Islet of Langerhans (tissue), 1 donor: ENCODE data around the gene PTPRJ.
"Not testable (repeated sequence)": the region's sequence is repeated elsewhere in the genome, so short reads cannot be mapped to it uniquely, and the experiment has no call there.

Experiments
- FAIRE-seq: peaks from one replicate; lab custom pipeline; 2011; peaks lifted over from hg19 to GRCh38; lab: Jason Lieb, UNC

The PTPRJ gene

GRCh38 chr11:47980088-47980906 lies at the start of gene PTPRJ:
TSS of gene PTPRJ (plus strand) at chr11:47980559. CDS start at chr11:47980913, 354 bp downstream.
- no peak for FAIRE-seq

- FAIRE-seq: no peak
These were observed 47.8 kb upstream of the PTPRJ start for GRCh38 chr11:47932544-47932943.

- FAIRE-seq: not testable (repeated sequence)
These were observed 46.6 kb upstream of the PTPRJ start for GRCh38 chr11:47933797-47934196.

GRCh38 chr11:47938791-47939560 lies 41.4 kb upstream of the PTPRJ start:
- no peak for FAIRE-seq

GRCh38 chr11:47940904-47941649 lies 39.3 kb upstream of the PTPRJ start:
- no peak for FAIRE-seq

GRCh38 chr11:47941907-47942558 lies 38.3 kb upstream of the PTPRJ start:
- no peak for FAIRE-seq

- no peak for FAIRE-seq
These were observed 36.4 kb upstream of the PTPRJ start for GRCh38 chr11:47943721-47944586.

- no peak for FAIRE-seq
These were observed 35.7 kb upstream of the PTPRJ start for GRCh38 chr11:47944632-47945031.

- no peak for FAIRE-seq
These were observed 33.4 kb upstream of the PTPRJ start for GRCh38 chr11:47946682-47947559.

- no peak for FAIRE-seq
These were observed 32.2 kb upstream of the PTPRJ start for GRCh38 chr11:47948137-47948536.

GRCh38 chr11:47949001-47949675 lies 31.2 kb upstream of the PTPRJ start:
- not testable (repeated sequence) for FAIRE-seq

- FAIRE-seq: no peak
These were observed 30.0 kb upstream of the PTPRJ start for GRCh38 chr11:47950396-47950795.

GRCh38 chr11:47951504-47951903 lies 28.9 kb upstream of the PTPRJ start:
- not testable (repeated sequence) for FAIRE-seq

- no peak for FAIRE-seq
These were observed 25.2 kb upstream of the PTPRJ start for GRCh38 chr11:47955061-47955755.

- no peak for FAIRE-seq
These were observed 20.3 kb upstream of the PTPRJ start for GRCh38 chr11:47960015-47960414.

- no peak for FAIRE-seq
These were observed 19.0 kb upstream of the PTPRJ start for GRCh38 chr11:47961383-47961782.

- FAIRE-seq: no peak
These were observed 15.8 kb upstream of the PTPRJ start for GRCh38 chr11:47964546-47964945.

- FAIRE-seq: no peak
These were observed 12.5 kb upstream of the PTPRJ start for GRCh38 chr11:47967577-47968525.
